AG04450 (cell line): ENCODE data around the gene CCL21. TPM values are rescaled to one million over a fixed set of nuclear protein-coding genes. Genes with fewer than 3 reads are reported as not detected.

Experiments
- CTCF ChIA-PET: fragments of 300-600, 350-600 bp; formaldehyde crosslinking; extraction: SDS; loops from one replicate; lab custom pipeline; 2022; ENCODE audit warnings: antibody characterized with exemption, inconsistent platforms; lab: Charles Lee
- POLR2A ChIA-PET: fragments of 350-600 bp; formaldehyde crosslinking; extraction: SDS; loops from one replicate; lab custom pipeline; 2021; ENCODE audit warnings: antibody characterized with exemption, inconsistent platforms; lab: Yijun Ruan, JAX
- DNase-seq: peaks from one replicate; pipeline ENCODE4 v3.0.0-alpha.2; 2011; ENCODE audit warnings: low read depth, low spot score
- H3K27ac ChIP-seq: one replicate; pipeline ENCODE4 v1.5.1; 2012; ENCODE audit warnings: low read depth, low read length, control low read depth
- H3K27me3 ChIP-seq: one replicate; pipeline ENCODE4 v1.6.0; 2012; ENCODE audit warnings: low read length; ENCODE audit not compliant: control insufficient read depth, insufficient read depth
- H3K4me3 ChIP-seq: 2 replicates; pipeline ENCODE4 v1.5.1; 2011; ENCODE audit warnings: mild to moderate bottlenecking, low read depth, low read length, control low read depth
- H3K9me3 ChIP-seq: 2 replicates; pipeline ENCODE4 v1.5.1; 2012; ENCODE audit warnings: low read length; ENCODE audit not compliant: control insufficient read depth, insufficient read depth
- polyA plus RNA-seq: library from polyadenylated mRNA; depleted of rRNA; stranded (reverse); fragments of >200 nt; gene quantifications from 2 replicates; pipeline ENCODE4 v1.2.3, GENCODE V29; 2011
- TF ChIP-seq, protein P1 (sequence below): IDR thresholded peaks from 2 replicates; pipeline ENCODE4 v1.5.1; 2011; ENCODE audit warnings: low read depth, low read length, control low read depth, inconsistent platforms

CCL21 gene
- polyA plus RNA-seq, 1 experiment: not detected

GRCh38 chr9:34665381-34666250, 44.3 kb downstream of the CCL21 start:
- TF ChIP-seq, protein P1, sequence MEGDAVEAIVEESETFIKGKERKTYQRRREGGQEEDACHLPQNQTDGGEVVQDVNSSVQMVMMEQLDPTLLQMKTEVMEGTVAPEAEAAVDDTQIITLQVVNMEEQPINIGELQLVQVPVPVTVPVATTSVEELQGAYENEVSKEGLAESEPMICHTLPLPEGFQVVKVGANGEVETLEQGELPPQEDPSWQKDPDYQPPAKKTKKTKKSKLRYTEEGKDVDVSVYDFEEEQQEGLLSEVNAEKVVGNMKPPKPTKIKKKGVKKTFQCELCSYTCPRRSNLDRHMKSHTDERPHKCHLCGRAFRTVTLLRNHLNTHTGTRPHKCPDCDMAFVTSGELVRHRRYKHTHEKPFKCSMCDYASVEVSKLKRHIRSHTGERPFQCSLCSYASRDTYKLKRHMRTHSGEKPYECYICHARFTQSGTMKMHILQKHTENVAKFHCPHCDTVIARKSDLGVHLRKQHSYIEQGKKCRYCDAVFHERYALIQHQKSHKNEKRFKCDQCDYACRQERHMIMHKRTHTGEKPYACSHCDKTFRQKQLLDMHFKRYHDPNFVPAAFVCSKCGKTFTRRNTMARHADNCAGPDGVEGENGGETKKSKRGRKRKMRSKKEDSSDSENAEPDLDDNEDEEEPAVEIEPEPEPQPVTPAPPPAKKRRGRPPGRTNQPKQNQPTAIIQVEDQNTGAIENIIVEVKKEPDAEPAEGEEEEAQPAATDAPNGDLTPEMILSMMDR: no peak
- peak overlapping the region; percentile 96 for H3K27ac ChIP-seq
- no peaks in the 10 kb centered on the region for H3K9me3 ChIP-seq
- H3K4me3 ChIP-seq: peak overlapping the region; percentile 95
- CTCF ChIA-PET: interaction anchor here (0.8 to 2.1 kb wide), 7 partner anchors 10 to 150 kb away, joined by 3 to 11 read pairs (median 4); partner anchors contain the start of genes DCTN3 and GALT
- DNase-seq: peak; percentile 85
- H3K27me3 ChIP-seq: no peaks in the 10 kb centered on the region
- POLR2A ChIA-PET: interaction anchor here (1.2 to 1.7 kb wide), 5 partner anchors 10 to 28 kb away, joined by 5 to 9 read pairs (median 7); partner anchors contain the start of genes GALT, IL11RA and SIGMAR1

GRCh38 chr9:34665067-34665380, 44.9 kb downstream of the CCL21 start:
- ChIA-PET CTCF (interaction anchor here (0.8 to 1.8 kb wide), 7 partner anchors 9 to 151 kb away, joined by 3 to 11 read pairs (median 4); partner anchors contain the start of genes DCTN3 and GALT), POLR2A (interaction anchor here (1.2 to 1.7 kb wide), 5 partner anchors 9 to 28 kb away, joined by 5 to 9 read pairs (median 7); partner anchors contain the start of genes GALT, IL11RA and SIGMAR1)
- Histone ChIP-seq H3K27ac (peak overlapping the region; percentile 22), H3K27me3 (no peaks in the 10 kb centered on the region), H3K9me3 (no peaks in the 10 kb centered on the region), H3K4me3 (peak overlapping the region; percentile 64)
- no peak for DNase-seq
- TF ChIP-seq, protein P1: no peak

- no peaks in the 10 kb centered on the region for H3K9me3 ChIP-seq
- DNase-seq: no peak
- H3K4me3 ChIP-seq: peak overlapping the region; percentile 64
- ChIA-PET CTCF (interaction anchor here (0.6 to 1.9 kb wide), 9 partner anchors 9 to 1381 kb away, joined by 3 to 11 read pairs (median 4); partner anchors contain the start of genes DCTN3 and GALT), POLR2A (interaction anchor here (1.2 to 1.7 kb wide), 5 partner anchors 8 to 27 kb away, joined by 5 to 9 read pairs (median 7); partner anchors contain the start of genes GALT, IL11RA and SIGMAR1)
- H3K27me3 ChIP-seq: no peaks in the 10 kb centered on the region
- peak overlapping the region; percentile 22 for H3K27ac ChIP-seq
- TF ChIP-seq, protein P1: peak; percentile 86
Measured at GRCh38 chr9:34664281-34665066, 45.5 kb downstream of the CCL21 start.

DNA sequence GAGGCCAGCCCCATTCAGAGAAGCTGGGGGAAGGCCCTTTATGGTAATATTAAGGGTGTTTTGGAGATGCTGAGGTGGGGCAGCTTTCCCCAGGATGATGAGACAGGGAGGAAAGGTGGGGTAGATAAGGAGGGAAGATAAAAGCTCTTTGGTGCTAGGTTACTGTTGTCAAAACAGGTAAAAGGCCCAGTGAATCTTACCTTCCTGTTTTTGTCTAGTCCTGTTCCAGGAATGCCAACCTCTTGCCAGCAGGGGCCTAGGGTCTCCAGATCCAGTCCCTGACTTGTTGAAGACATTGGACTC, 46.7 kb downstream of the CCL21 start:
- Histone ChIP-seq H3K27ac (no peak overlapping the region), H3K9me3 (no peaks in the 10 kb centered on the region), H3K4me3 (no peak overlapping the region), H3K27me3 (no peaks in the 10 kb centered on the region)
- CTCF ChIA-PET: interaction anchor here (1.4 to 1.9 kb wide), 2 partner anchors 29 to 39 kb away, joined by 4 read pairs; no protein-coding TSS in a partner anchor
- TF ChIP-seq, protein P1: no peak
- POLR2A ChIA-PET: no interaction called here
- no peak for DNase-seq
